Kidney (tissue), 14 donors: Measurements from ENCODE around the gene HSPA9. TPM values are rescaled to one million over a fixed set of nuclear protein-coding genes. Genes with fewer than 3 reads are reported as not detected.

Source experiments
- DNase-seq, 5 donors: peaks; one replicate each; pipeline ENCODE4 v3.0.0-alpha.2; 2013 to 2020
- FAIRE-seq: peaks from 2 replicates; lab custom pipeline; 2012; peaks lifted over from hg19 to GRCh38; lab: Jason Lieb, UNC
- H3K27ac ChIP-seq, 2 donors: one replicate each; pipeline ENCODE4 v1.7.0; 2013; ENCODE audit warnings: low read depth in 2 of 2, low read length in 2 of 2, inconsistent platforms in 1 of 2
- H3K27me3 ChIP-seq: one replicate; pipeline ENCODE4 v1.7.1; 2013; ENCODE audit warnings: low read length, inconsistent platforms; ENCODE audit not compliant: control insufficient read depth, insufficient read depth
- H3K36me3 ChIP-seq, 3 donors: one replicate each; pipeline versions ENCODE4 v1.7.0 to v1.7.1; 2013; ENCODE audit warnings: low read length in 3 of 3, control low read depth in 1 of 3, inconsistent platforms in 1 of 3; ENCODE audit not compliant: insufficient read depth in 3 of 3, control insufficient read depth in 2 of 3
- H3K4me1 ChIP-seq, 3 donors: one replicate each; pipeline versions ENCODE4 v1.7.0 to v1.7.1; 2013; ENCODE audit warnings: low read length in 3 of 3, inconsistent platforms in 1 of 3, low read depth in 1 of 3; ENCODE audit not compliant: control insufficient read depth in 2 of 3, insufficient read depth in 2 of 3
- H3K4me3 ChIP-seq, 3 donors: one replicate each; pipeline versions ENCODE4 v1.7.0 to v1.8.1; 2013; ENCODE audit warnings: low read length in 3 of 3, control low read depth in 1 of 3, inconsistent platforms in 1 of 3
- H3K9ac ChIP-seq, 3 donors: one replicate each; pipeline versions ENCODE4 v1.7.0 to v1.7.1; 2013; ENCODE audit warnings: low read length in 3 of 3, control low read depth in 1 of 3, inconsistent platforms in 1 of 3
- H3K9me3 ChIP-seq, 3 donors: one replicate each; pipeline versions ENCODE4 v1.7.0 to v1.7.1; 2013; ENCODE audit warnings: low read length in 3 of 3, control low read depth in 1 of 3, inconsistent platforms in 1 of 3; ENCODE audit not compliant: control insufficient read depth in 2 of 3, insufficient read depth in 1 of 3
- intact Hi-C: fragments of 100-400 bp; cut with DNase I; formaldehyde crosslinking; loops from one replicate; pipeline ENCODE4 v1.11.1; 2022
- polyA plus RNA-seq: library from polyadenylated mRNA; stranded (reverse); fragments of 350-450 nt; fragmentation: Illumina TruSeq; extraction: RNeasy Lipid Tissue Mini Kit (QIAGEN cat#74804); gene quantifications from one replicate; pipeline ENCODE4 v1.2.3, GENCODE V29; 2014; ENCODE audit warnings: low read depth, low replicate concordance; ENCODE audit not compliant: insufficient read depth
- total RNA-seq: library from RNA; stranded (reverse); fragmentation: NEBNext Ultra II Directional; extraction: Animal tissue kit (Norgen Biotek cat#: 25700); gene quantifications from one replicate; pipeline ENCODE4 v1.2.1, GENCODE V29; 2021
- TF ChIP-seq, protein P1 (sequence below): IDR thresholded peaks from 3 replicates; pipeline ENCODE4 v1.5.1; 2012; ENCODE audit warnings: mild to moderate bottlenecking, moderate library complexity, borderline replicate concordance; ENCODE audit not compliant: insufficient read depth; ENCODE audit errors: extremely low read depth
- donor health status: control.
- donor health status: control.
- donor health status: control.
- donor health status: control.
- donor health status: control.
- donor health status: DM: yes; HTN: yes; CAD: no.
- donor health status: Normal renal cell carcinoma (clear cell type).

Gene HSPA9
- total and polyA plus RNA-seq, 2 donors from 2014 or later = 192 to 331 TPM

DNA sequence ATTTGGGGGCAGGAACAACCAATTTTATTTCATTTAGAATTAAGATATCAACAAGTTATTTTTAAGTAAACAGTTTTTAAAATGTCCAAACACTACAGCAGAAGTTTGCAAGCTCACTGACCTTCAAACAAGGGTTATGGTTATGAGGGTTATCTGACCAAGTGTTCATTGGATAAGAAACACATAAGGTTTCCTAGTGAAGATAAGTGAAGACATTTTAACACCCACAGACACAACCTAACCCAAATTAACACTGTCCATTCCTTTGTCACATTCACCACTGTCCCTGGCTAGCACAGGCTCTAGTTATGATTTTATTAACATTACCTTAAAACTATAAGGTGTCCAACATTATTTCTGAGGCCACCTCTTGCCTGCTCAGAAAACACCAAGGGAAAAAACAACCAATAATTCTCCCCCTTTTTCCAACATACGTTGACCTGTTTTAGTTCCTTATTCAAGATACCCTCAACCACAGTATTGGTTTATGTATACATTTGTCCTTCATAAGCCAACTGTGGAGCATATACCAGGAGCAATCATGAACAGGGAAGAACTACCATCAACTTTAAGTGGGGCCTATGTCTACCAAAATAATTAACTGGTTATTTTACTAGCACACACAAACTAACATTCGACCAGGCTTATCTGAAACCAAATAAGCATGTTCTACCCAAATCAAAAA, 36.1 kb downstream of the HSPA9 start:
- intact Hi-C loops = no loop called here
- FAIRE-seq (no peak), DNase-seq (no peak)
- no peaks in the 10 kb centered on the region for H3K27me3 ChIP-seq
- H3K4me1 ChIP-seq = peaks cover 6 to 16% (median 16%) of the 10 kb centered on the region in 3 donors
- TF ChIP-seq, protein P1, sequence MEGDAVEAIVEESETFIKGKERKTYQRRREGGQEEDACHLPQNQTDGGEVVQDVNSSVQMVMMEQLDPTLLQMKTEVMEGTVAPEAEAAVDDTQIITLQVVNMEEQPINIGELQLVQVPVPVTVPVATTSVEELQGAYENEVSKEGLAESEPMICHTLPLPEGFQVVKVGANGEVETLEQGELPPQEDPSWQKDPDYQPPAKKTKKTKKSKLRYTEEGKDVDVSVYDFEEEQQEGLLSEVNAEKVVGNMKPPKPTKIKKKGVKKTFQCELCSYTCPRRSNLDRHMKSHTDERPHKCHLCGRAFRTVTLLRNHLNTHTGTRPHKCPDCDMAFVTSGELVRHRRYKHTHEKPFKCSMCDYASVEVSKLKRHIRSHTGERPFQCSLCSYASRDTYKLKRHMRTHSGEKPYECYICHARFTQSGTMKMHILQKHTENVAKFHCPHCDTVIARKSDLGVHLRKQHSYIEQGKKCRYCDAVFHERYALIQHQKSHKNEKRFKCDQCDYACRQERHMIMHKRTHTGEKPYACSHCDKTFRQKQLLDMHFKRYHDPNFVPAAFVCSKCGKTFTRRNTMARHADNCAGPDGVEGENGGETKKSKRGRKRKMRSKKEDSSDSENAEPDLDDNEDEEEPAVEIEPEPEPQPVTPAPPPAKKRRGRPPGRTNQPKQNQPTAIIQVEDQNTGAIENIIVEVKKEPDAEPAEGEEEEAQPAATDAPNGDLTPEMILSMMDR = no peak
- peaks cover 0 to 4% (median 0%) of the 10 kb centered on the region in 3 donors for H3K36me3 ChIP-seq
- H3K27ac ChIP-seq = no peak overlapping the region
- no peak overlapping the region for H3K4me3 ChIP-seq
- H3K9me3 ChIP-seq = no peaks in the 10 kb centered on the region
- no peak overlapping the region for H3K9ac ChIP-seq

DNA sequence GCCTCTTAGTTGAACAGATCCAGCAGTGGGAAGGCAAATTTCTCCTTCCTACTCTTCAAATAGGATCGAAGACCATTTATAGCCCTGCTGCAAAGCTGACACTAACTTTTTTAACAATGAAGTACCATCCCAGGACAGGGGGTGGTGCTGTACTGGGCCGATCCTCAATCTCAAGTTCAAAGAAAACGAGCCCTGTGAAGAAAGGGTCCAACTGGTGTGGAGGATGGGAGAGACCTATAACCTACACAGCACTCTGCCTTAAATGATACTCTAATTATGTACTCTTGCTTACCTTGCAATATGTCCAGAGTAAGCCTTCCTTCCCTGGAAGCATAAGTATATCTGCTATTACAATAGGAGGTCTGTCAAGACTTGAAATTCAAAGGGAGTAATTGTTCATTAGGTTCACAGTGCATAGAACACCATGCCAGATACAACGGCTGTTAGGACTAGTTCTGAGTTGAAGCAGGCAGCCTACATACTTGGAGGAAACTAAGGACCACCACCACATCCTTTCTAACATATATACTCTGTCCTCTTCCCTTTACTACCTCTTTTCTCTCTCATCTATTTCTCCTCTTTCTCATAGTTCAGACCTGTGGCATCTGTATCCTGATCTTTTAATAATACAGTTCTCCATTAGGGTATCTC, 38.4 kb downstream of the HSPA9 start:
- H3K27me3 ChIP-seq = no peaks in the 10 kb centered on the region
- intact Hi-C loops = no loop called here
- TF ChIP-seq, protein P1 = no peak
- DNase-seq (no peak), FAIRE-seq (no peak)
- no peak overlapping the region for H3K9ac ChIP-seq
- peaks cover 4 to 16% (median 14%) of the 10 kb centered on the region in 3 donors for H3K4me1 ChIP-seq
- no peaks in the 10 kb centered on the region for H3K9me3 ChIP-seq
- H3K27ac ChIP-seq = no peak overlapping the region
- no peak overlapping the region for H3K4me3 ChIP-seq
- H3K36me3 ChIP-seq = peaks cover 0 to 4% (median 0%) of the 10 kb centered on the region in 3 donors

DNA sequence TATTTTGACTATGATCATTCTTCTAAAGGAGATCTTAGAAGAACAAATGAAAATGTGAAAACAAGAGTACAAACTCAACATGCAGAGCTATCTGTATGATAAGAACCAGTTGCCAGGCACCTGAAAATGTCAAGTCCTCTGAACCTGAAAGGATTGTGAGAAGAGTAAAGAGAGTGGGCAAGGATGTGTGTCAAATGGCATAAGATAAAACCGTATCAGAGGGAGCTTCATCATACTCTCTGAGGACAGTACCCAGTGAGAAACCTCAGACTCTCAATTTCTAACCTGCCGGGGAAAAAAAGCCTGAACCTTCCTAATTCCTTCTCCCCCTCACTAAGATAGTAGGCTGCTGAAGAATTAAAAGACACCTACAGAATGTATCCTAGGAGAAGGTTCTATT, 39.0 kb downstream of the HSPA9 start:
- intact Hi-C loops = no loop called here
- Histone ChIP-seq H3K4me1 (peaks cover 3 to 14% (median 13%) of the 10 kb centered on the region in 3 donors), H3K27me3 (no peaks in the 10 kb centered on the region)

More for the DNA sequence above, 39.0 kb downstream of the HSPA9 start:
- DNase-seq (no peak), FAIRE-seq (no peak)
- H3K36me3 ChIP-seq = peaks cover 0 to 4% (median 0%) of the 10 kb centered on the region in 3 donors
- no peak overlapping the region for H3K9ac ChIP-seq
- no peak overlapping the region for H3K4me3 ChIP-seq
- H3K27ac ChIP-seq = no peak overlapping the region
- no peaks in the 10 kb centered on the region for H3K9me3 ChIP-seq
- TF ChIP-seq, protein P1 = no peak
